GM13976 (cell line): ENCODE results near the gene COMT.

Experiments used
- DNase-seq: peaks from one replicate; pipeline ENCODE4 v3.0.0; 2012; ENCODE audit warnings: low spot score
- in situ Hi-C: fragments of 300-500 bp; cut with MboI; formaldehyde crosslinking; loops from one replicate; pipeline ENCODE4 v1.12.0; 2022; ENCODE audit warnings: low sequenced_read_pairs, mixed read lengths, inconsistent platforms; ENCODE audit not compliant: unreplicated experiment
- TF ChIP-seq, protein P1 (sequence below): IDR thresholded peaks from 2 replicates; pipeline ENCODE4 v1.5.1; 2012; ENCODE audit warnings: borderline replicate concordance, mild to moderate bottlenecking; ENCODE audit not compliant: insufficient read depth; ENCODE audit errors: extremely low read depth, missing control alignments, control extremely low read depth

Gene COMT

GRCh38 chr22:19897726-19898125 is 43.8 kb upstream of the COMT start:
- TF ChIP-seq, protein P1, sequence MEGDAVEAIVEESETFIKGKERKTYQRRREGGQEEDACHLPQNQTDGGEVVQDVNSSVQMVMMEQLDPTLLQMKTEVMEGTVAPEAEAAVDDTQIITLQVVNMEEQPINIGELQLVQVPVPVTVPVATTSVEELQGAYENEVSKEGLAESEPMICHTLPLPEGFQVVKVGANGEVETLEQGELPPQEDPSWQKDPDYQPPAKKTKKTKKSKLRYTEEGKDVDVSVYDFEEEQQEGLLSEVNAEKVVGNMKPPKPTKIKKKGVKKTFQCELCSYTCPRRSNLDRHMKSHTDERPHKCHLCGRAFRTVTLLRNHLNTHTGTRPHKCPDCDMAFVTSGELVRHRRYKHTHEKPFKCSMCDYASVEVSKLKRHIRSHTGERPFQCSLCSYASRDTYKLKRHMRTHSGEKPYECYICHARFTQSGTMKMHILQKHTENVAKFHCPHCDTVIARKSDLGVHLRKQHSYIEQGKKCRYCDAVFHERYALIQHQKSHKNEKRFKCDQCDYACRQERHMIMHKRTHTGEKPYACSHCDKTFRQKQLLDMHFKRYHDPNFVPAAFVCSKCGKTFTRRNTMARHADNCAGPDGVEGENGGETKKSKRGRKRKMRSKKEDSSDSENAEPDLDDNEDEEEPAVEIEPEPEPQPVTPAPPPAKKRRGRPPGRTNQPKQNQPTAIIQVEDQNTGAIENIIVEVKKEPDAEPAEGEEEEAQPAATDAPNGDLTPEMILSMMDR, result no peak
- DNase-seq, result no peak
- in situ Hi-C loops, result no loop called here

DNA sequence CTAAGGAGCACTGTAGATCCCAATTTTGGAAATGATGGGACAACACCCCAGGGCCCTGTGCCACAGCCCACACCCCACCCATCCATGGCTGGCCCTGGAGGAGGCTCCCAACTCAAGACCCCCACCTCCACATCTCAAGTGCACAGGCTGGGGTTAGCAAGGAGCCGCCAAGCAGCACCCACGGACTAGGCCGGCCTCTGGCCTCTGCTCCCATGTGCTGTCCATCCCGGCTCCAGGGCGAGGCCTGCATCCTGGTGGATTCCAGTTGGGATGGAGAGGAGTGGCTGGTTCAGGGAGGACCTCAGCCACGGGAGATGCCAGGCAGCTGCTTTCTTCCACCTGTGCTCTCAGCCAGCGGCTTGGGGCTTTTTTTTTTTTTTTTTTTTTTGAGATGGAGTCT is 43.4 kb upstream of the COMT start:
- TF ChIP-seq, protein P1, result no peak
- in situ Hi-C loops, result no loop called here
- no peak for DNase-seq

DNA sequence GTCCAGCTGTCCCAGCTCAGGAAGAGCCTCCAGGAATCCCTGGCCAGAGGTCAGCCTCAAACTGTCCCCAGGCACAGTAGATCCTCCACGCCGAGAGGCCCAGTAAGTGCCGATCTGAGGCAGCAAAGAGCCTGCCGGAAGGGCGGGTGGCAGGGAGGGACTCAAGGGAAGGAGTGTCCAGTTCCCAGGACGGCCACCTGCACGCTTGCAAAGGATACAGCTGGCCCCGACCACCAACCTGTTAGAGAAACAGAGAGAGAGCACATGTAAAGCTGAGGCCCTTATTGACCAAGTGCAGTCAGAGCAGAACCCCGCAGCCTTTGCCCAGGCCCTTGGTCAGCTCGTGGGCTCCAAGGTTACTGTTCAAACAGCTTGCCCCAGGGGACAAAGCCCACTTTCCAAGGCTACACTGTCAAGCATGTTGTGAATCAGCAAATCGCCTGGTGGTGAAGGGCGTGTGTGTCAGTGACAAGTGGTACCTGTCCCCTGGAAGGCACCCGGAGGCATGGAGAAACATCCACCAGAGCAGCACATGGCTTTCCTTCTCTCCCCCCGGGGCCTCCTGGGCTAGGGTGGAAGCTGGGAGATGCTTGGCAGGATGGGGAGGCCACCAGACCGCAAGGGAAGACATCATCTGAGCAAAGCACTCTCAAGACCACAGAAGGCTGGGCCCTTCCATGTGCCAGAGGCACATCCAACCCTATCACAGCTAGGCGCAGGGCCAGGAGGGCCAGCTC is 42.6 kb upstream of the COMT start:
- no peak for DNase-seq
- in situ Hi-C loops, result no loop called here
- TF ChIP-seq, protein P1, result no peak

DNA sequence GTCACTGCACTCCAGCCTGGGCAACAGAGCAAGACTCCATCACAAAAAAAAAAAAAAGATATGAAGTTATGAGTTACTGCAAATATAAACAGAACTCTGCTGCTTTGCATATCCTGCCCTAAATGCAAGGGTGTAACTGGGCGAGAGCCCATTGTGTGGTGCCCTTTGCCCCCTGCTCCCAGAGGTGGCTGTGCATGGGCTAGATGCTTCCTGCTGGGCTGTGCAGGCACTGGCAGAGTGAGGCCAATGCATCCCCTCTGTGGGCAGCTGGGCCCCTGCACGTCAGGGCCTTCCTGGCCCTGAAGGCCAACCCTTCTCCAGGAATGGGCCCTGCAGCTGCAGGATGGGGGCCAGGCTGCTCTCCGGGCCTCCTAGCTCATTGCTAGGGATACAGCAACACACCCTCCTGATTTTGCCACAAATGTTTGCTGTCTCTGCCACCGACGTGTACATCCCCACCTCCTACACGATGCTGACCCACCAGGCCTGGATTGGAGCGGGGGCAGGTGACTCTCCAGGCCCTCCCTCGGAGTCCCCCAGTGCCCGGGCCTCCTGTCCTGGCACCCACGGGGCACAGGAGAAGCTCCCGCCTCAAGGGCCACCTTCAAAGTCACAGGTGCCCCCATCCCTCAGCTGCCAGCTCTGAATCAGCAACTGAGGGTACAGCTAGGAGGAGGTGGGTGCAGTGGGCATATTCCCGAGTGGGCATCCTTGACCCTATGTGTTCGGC is 40.7 kb upstream of the COMT start:
- in situ Hi-C loops, result no loop called here
- TF ChIP-seq, protein P1, result no peak
- no peak for DNase-seq

DNA sequence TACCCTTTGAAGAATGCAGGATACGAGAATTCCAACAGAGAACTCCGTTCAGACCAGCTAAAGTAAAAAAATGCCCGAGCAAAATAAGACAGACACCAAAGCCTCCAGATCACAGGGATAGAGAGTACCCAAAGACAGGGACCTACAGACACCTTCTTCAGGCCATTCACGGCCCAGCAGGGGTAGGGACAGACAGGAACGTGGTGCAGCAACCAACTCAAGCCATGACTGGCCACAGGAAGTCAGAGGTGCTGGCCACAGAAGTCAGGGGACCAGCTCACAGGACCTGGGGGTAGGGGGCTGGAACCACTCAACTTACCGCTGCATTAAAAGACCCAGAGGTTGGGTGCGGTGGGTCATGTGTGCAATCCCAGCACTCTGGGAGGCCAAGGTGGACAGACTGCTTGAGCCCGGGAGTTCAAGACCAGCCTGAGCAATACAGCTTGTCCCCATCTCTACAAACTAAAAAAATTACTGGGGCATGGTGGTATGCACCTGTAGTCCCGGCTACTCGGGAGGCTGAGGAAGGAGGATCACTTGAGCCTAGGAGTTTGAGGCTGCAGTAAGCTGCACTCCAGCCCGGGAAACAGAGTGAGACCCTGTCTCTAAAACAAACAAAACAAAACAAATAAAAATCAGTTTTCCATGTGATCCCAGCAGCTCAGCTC is 39.9 kb upstream of the COMT start:
- DNase-seq, result no peak
- TF ChIP-seq, protein P1, result no peak
- in situ Hi-C loops, result no loop called here

DNA sequence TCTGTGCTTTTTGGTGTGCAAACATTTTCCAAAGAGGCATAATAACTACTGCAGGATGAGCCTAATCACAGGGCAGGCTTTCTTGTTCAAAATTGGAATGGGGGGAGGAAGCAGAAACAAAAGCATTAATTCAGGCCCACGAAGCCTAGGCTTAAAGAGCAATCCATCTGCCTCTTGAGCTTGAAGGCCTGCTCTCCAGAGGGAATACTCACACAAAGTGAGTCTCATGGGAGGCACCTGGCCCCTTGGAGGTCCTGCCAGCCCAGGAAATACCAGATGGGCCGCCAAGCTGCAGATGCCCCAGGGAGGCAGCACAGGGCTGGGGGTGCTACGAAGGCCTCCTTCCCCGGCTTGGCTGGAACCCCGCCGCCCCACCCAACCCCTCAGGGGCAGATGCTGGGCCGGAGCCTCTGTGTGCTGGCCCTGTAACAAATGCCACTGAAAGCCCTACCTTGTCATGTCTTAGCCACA is 39.3 kb upstream of the COMT start:
- TF ChIP-seq, protein P1, result no peak
- in situ Hi-C loops, result no loop called here
- DNase-seq, result no peak
